Subcutaneous adipose tissue (tissue), 4 donors: ENCODE measurements around the gene MBL2. TPM values are rescaled to one million over a fixed set of nuclear protein-coding genes. Genes with fewer than 3 reads are reported as not detected.

ENCODE experiments used
- CTCF ChIP-seq: fragments of 450-650 bp; IDR thresholded peaks from one replicate; pipeline ENCODE4 v1.5.1; 2016; ENCODE audit warnings: low read depth, mild to moderate bottlenecking, control low read depth, antibody characterized with exemption, moderate library complexity
- total RNA-seq, 4 donors: library from RNA; depleted of rRNA; stranded (reverse); fragments of >200 nt; gene quantifications; one replicate each; pipeline ENCODE4 v1.1.0, GENCODE V29; 2016

The MBL2 gene
- total RNA-seq, 4 donors from 2014 or later = not detected

GRCh38 chr10:52771534-52772445 is 794 bp downstream of the MBL2 start:
- TF ChIP-seq CTCF = no peak

GRCh38 chr10:52770904-52771303 is 1.7 kb downstream of the MBL2 start:
- TF ChIP-seq CTCF = no peak

GRCh38 chr10:52769966-52770365 is 2.6 kb downstream of the MBL2 start:
- TF ChIP-seq CTCF = no peak

- no peak for TF ChIP-seq CTCF
Measured at GRCh38 chr10:52768001-52768532, 4.5 kb downstream of the MBL2 start.

- no peak for TF ChIP-seq CTCF
Measured at GRCh38 chr10:52762088-52762487, 10.5 kb downstream of the MBL2 start.

GRCh38 chr10:52759154-52759553 is 13.4 kb downstream of the MBL2 start:
- no peak for TF ChIP-seq CTCF

- TF ChIP-seq CTCF = no peak
Measured at GRCh38 chr10:52758406-52758805, 14.2 kb downstream of the MBL2 start.
